Upper lobe of left lung (tissue), 6 donors: Measurements from ENCODE around the gene ANO2. TPM values are rescaled to one million over a fixed set of nuclear protein-coding genes. Genes with fewer than 3 reads are reported as not detected.

Experiments
- ATAC-seq, 2 donors: fragments of 200-7000 bp; cut with Tn5 transposase; one replicate each; pipeline ENCODE4 v1.9.1; 2022; ENCODE audit warnings: mild to moderate bottlenecking in 2 of 2, moderate library complexity in 2 of 2; ENCODE audit not compliant: low FRiP score in 2 of 2
- DNase-seq, 2 donors: peaks; one replicate each; pipeline ENCODE4 v3.0.0-alpha.2; 2019 to 2020
- H3K27ac ChIP-seq, 4 donors: fragments of 200-600 bp; sonication (generic); one replicate each; pipeline ENCODE4 v1.5.1; 2016 to 2019
- H3K27me3 ChIP-seq, 4 donors: fragments of 200-600 bp; sonication (generic); one replicate each; pipeline ENCODE4 v1.5.1; 2017 to 2019
- H3K36me3 ChIP-seq, 4 donors: fragments of 200-600 bp; sonication (generic); one replicate each; pipeline ENCODE4 v1.5.1; 2016 to 2019
- H3K4me1 ChIP-seq, 4 donors: fragments of 200-600 bp; sonication (generic); one replicate each; pipeline ENCODE4 v1.5.1; 2018 to 2019
- H3K4me3 ChIP-seq, 4 donors: fragments of 200-600 bp; sonication (generic); one replicate each; pipeline ENCODE4 v1.5.1; 2017 to 2019; ENCODE audit warnings: mild to moderate bottlenecking in 2 of 4, moderate library complexity in 1 of 4
- H3K9me3 ChIP-seq, 4 donors: fragments of 200-600 bp; sonication (generic); one replicate each; pipeline ENCODE4 v1.5.1; 2018 to 2019
- CTCF ChIP-seq, 6 experiments: fragments of 450-650 bp in 4 of 6; fragments of 200-600 bp in 2 of 6; sonication (generic) in 2 of 6; IDR thresholded peaks; one replicate each; pipeline ENCODE4 v1.5.1; 2016 to 2019; ENCODE audit warnings: antibody characterized with exemption in 6 of 6
- EP300 ChIP-seq, 4 donors: sonication (generic); formaldehyde crosslinking; IDR thresholded peaks; one replicate each; pipeline ENCODE4 v1.5.1; 2017; ENCODE audit warnings: antibody characterized with exemption in 4 of 4, control low read depth in 2 of 4
- POLR2A ChIP-seq, 4 donors: fragments of 450-650 bp; IDR thresholded peaks; one replicate each; pipeline ENCODE4 v1.5.1; 2016 to 2017; ENCODE audit warnings: antibody characterized with exemption in 4 of 4, mild to moderate bottlenecking in 2 of 4
- POLR2AphosphoS5 ChIP-seq, 2 donors: sonication (generic); formaldehyde crosslinking; IDR thresholded peaks; one replicate each; pipeline ENCODE4 v1.5.1; 2017; ENCODE audit warnings: antibody characterized with exemption in 2 of 2
- WGBS, 2 donors: methylation state at CpG; one replicate each; pipeline ENCODE4 v1.1.5; 2017 to 2018; 5-methylcytosine and 5-hydroxymethylcytosine counted together
- total RNA-seq, 6 donors: library from RNA; depleted of rRNA in 4 of 6; stranded (reverse); fragments of >200 nt in 4 of 6; gene quantifications; one replicate each; pipeline versions ENCODE4 v1.1.0 to v1.2.1, GENCODE V29; 2016 to 2021
- donor health status: DM: no; HTN: no; CAD: no; lungs with moderate emphysema.
- donor health status: DM: no; HTN: yes; CAD: no; lungs with severe emphysema.

ANO2 gene
- total RNA-seq, 6 donors from 2014 or later: 4.4 to 78.6 (median 17.5) TPM

- Histone ChIP-seq H3K9me3 (no peaks in the 10 kb centered on the region), H3K27me3 (peaks cover 0 to 15% (median 4%) of the 10 kb centered on the region in 4 donors), H3K4me3 (no peak overlapping the region), H3K27ac (no peak overlapping the region), H3K36me3 (peaks cover 0 to 79% (median 7%) of the 10 kb centered on the region in 4 donors), H3K4me1 (peaks cover 0 to 11% (median 6%) of the 10 kb centered on the region in 4 donors)
- TF ChIP-seq CTCF (IDR thresholded peaks at IDR 0.05): no peak
- TF ChIP-seq POLR2AphosphoS5 (IDR thresholded peaks at IDR 0.05): no peak
- no peak for TF ChIP-seq POLR2A (IDR thresholded peaks at IDR 0.05)
- no peak for TF ChIP-seq EP300 (IDR thresholded peaks at IDR 0.05)
- ATAC-seq (no peak), DNase-seq (no peak)
- 75 to 77% methylated on average over 1 of the region's 1 CpG for WGBS, 2 donors
Observed at GRCh38 chr12:5947006-5947405, 1.9 kb upstream of the ANO2 start.

- 61 to 82% methylated on average over 2 of the region's 2 CpGs for WGBS, 2 donors
- peaks cover 0 to 11% (median 6%) of the 10 kb centered on the region in 4 donors for H3K4me1 ChIP-seq
- peaks cover 0 to 73% (median 4%) of the 10 kb centered on the region in 4 donors for H3K36me3 ChIP-seq
- ATAC-seq: no peak
- H3K9me3 ChIP-seq: no peaks in the 10 kb centered on the region
- H3K27ac ChIP-seq: no peak overlapping the region
- peaks cover 0 to 15% (median 4%) of the 10 kb centered on the region in 4 donors for H3K27me3 ChIP-seq
- no peak for TF ChIP-seq POLR2AphosphoS5 (IDR thresholded peaks at IDR 0.05)
- no peak for TF ChIP-seq POLR2A (IDR thresholded peaks at IDR 0.05)
- TF ChIP-seq CTCF (IDR thresholded peaks at IDR 0.05): no peak
- no peak for TF ChIP-seq EP300 (IDR thresholded peaks at IDR 0.05)
- no peak overlapping the region for H3K4me3 ChIP-seq
- no peak for DNase-seq
Observed at GRCh38 chr12:5946388-5946787, 1.3 kb upstream of the ANO2 start.

GRCh38 chr12:5944688-5945070, 380 bp downstream of the ANO2 start:
- DNase-seq: no peak
- WGBS, 2 donors: 36 to 44% methylated on average over 12 of the region's 12 CpGs
- Histone ChIP-seq H3K27ac (no peak overlapping the region), H3K4me3 (peak overlapping the region in 3 of 4 donors; percentile 8 to 43 (median 35)), H3K36me3 (peaks cover 0 to 62% (median 4%) of the 10 kb centered on the region in 4 donors), H3K9me3 (no peaks in the 10 kb centered on the region), H3K4me1 (peaks cover 0 to 11% (median 6%) of the 10 kb centered on the region in 4 donors), H3K27me3 (peaks cover 0 to 15% (median 4%) of the 10 kb centered on the region in 4 donors)
- TF ChIP-seq CTCF (IDR thresholded peaks at IDR 0.05) (no peak), EP300 (IDR thresholded peaks at IDR 0.05) (no peak), POLR2AphosphoS5 (IDR thresholded peaks at IDR 0.05) (no peak), POLR2A (IDR thresholded peaks at IDR 0.05) (no peak)
- no peak for ATAC-seq

- Histone ChIP-seq H3K4me1 (peaks cover 0 to 11% (median 6%) of the 10 kb centered on the region in 4 donors), H3K4me3 (no peak overlapping the region), H3K9me3 (no peaks in the 10 kb centered on the region), H3K27me3 (peaks cover 0 to 15% (median 4%) of the 10 kb centered on the region in 4 donors), H3K27ac (no peak overlapping the region), H3K36me3 (peaks cover 0 to 62% (median 3%) of the 10 kb centered on the region in 4 donors)
- WGBS, 2 donors: 90% methylated on average over 6 to 8 of the region's 8 CpGs
- DNase-seq (no peak), ATAC-seq (no peak)
- TF ChIP-seq CTCF (IDR thresholded peaks at IDR 0.05) (no peak), POLR2AphosphoS5 (IDR thresholded peaks at IDR 0.05) (no peak), EP300 (IDR thresholded peaks at IDR 0.05) (no peak), POLR2A (IDR thresholded peaks at IDR 0.05) (no peak)
Observed at GRCh38 chr12:5944053-5944452, 1.0 kb downstream of the ANO2 start.

GRCh38 chr12:5941907-5942306, 3.2 kb downstream of the ANO2 start:
- DNase-seq (no peak), ATAC-seq (no peak)
- H3K4me1 ChIP-seq: peaks cover 0 to 11% (median 6%) of the 10 kb centered on the region in 4 donors
- no peak overlapping the region for H3K4me3 ChIP-seq
- H3K27me3 ChIP-seq: peaks cover 0 to 15% (median 4%) of the 10 kb centered on the region in 4 donors
- 69 to 84% methylated on average over 3 of the region's 3 CpGs for WGBS, 2 donors
- H3K27ac ChIP-seq: no peak overlapping the region
- TF ChIP-seq POLR2AphosphoS5 (IDR thresholded peaks at IDR 0.05): no peak
- TF ChIP-seq EP300 (IDR thresholded peaks at IDR 0.05): no peak
- TF ChIP-seq POLR2A (IDR thresholded peaks at IDR 0.05): no peak
- no peak for TF ChIP-seq CTCF (IDR thresholded peaks at IDR 0.05)
- no peaks in the 10 kb centered on the region for H3K9me3 ChIP-seq
- peaks cover 0 to 47% (median 1%) of the 10 kb centered on the region in 4 donors for H3K36me3 ChIP-seq
